GM18517 (cell line): ENCODE data around the gene RPP30.
"Not testable (repeated sequence)": the region's sequence is repeated elsewhere in the genome, so short reads cannot be mapped to it uniquely, and the experiment has no call there.

Source experiments
- ATAC-seq: cut with Tn5 transposase; IDR thresholded peaks from one replicate; pipeline ENCODE4 v1.9.1; 2021; ENCODE audit warnings: mild to moderate bottlenecking, moderate library complexity; ENCODE audit not compliant: unreplicated experiment

Gene RPP30

GRCh38 chr10:90866050-90866598, 5.7 kb upstream of the RPP30 start:
- ATAC-seq = no peak

- ATAC-seq = peak; percentile 49
Observed at GRCh38 chr10:90871279-90871765, 452 bp upstream of the RPP30 start.

- ATAC-seq = peak; percentile 4
Observed at GRCh38 chr10:90872648-90873020, 860 bp downstream of the RPP30 start.

GRCh38 chr10:90879062-90879461, 7.3 kb downstream of the RPP30 start:
- ATAC-seq = no peak

- not testable (repeated sequence) for ATAC-seq
Observed at GRCh38 chr10:90880059-90880719, 8.4 kb downstream of the RPP30 start.

- no peak for ATAC-seq
Observed at GRCh38 chr10:90884431-90884830, 12.7 kb downstream of the RPP30 start.

GRCh38 chr10:90885176-90885575, 13.4 kb downstream of the RPP30 start:
- ATAC-seq = no peak

- ATAC-seq = no peak
Observed at GRCh38 chr10:90887555-90887954, 15.8 kb downstream of the RPP30 start.

GRCh38 chr10:90888387-90888786, 16.6 kb downstream of the RPP30 start:
- no peak for ATAC-seq

GRCh38 chr10:90889636-90890035, 17.9 kb downstream of the RPP30 start:
- no peak for ATAC-seq

GRCh38 chr10:90890347-90890746, 18.6 kb downstream of the RPP30 start:
- no peak for ATAC-seq

GRCh38 chr10:90893190-90893589, 21.4 kb downstream of the RPP30 start:
- ATAC-seq = no peak

- not testable (repeated sequence) for ATAC-seq
Observed at GRCh38 chr10:90896916-90897315, 25.1 kb downstream of the RPP30 start.

GRCh38 chr10:90905925-90906324, 34.2 kb downstream of the RPP30 start:
- ATAC-seq = no peak

GRCh38 chr10:90906596-90906995, 34.8 kb downstream of the RPP30 start:
- no peak for ATAC-seq

- ATAC-seq = peak; percentile 88
Observed at GRCh38 chr10:90911133-90912051, 39.6 kb downstream of the RPP30 start.

GRCh38 chr10:90912174-90912573, 40.4 kb downstream of the RPP30 start:
- ATAC-seq = no peak

GRCh38 chr10:90912854-90913479, 41.2 kb downstream of the RPP30 start:
- no peak for ATAC-seq

GRCh38 chr10:90913774-90914420, 42.1 kb downstream of the RPP30 start:
- ATAC-seq = no peak

GRCh38 chr10:90914992-90915765, 43.4 kb downstream of the RPP30 start:
- no peak for ATAC-seq
